HPDE6-E6E7 (cell line): ENCODE results near the gene WDR1.
A peak's percentile ranks its signal among the peaks of the same experiment; 100 is the strongest.

Source experiments
- DNase-seq: peaks from one replicate; pipeline ENCODE4 v3.0.0; 2011; ENCODE audit warnings: missing footprints; ENCODE audit errors: extremely low spot score

The WDR1 gene

GRCh38 chr4:10116569-10117358, at the start of gene WDR1:
TSS of gene WDR1 (minus strand) at chr4:10116799. CDS start at chr4:10116666, 133 bp downstream.
- DNase-seq, result peak; percentile 85

- DNase-seq, result peak; percentile 27
Measured at GRCh38 chr4:10164877-10165283, 48.3 kb upstream of the WDR1 start.

- DNase-seq, result no peak
Measured at GRCh38 chr4:10163296-10163695, 46.7 kb upstream of the WDR1 start.

GRCh38 chr4:10162341-10163000, 45.9 kb upstream of the WDR1 start:
- DNase-seq, result no peak

GRCh38 chr4:10161840-10162239, 45.2 kb upstream of the WDR1 start:
- no peak for DNase-seq

GRCh38 chr4:10161146-10161545, 44.5 kb upstream of the WDR1 start:
- DNase-seq, result no peak

- no peak for DNase-seq
Measured at GRCh38 chr4:10160281-10160856, 43.8 kb upstream of the WDR1 start.

- DNase-seq, result no peak
Measured at GRCh38 chr4:10159671-10160070, 43.1 kb upstream of the WDR1 start.

GRCh38 chr4:10158333-10158942, 41.8 kb upstream of the WDR1 start:
- DNase-seq, result no peak

- peak; percentile 67 for DNase-seq
Measured at GRCh38 chr4:10157478-10158332, 41.1 kb upstream of the WDR1 start.

GRCh38 chr4:10154241-10154640, 37.6 kb upstream of the WDR1 start:
- DNase-seq, result no peak

- no peak for DNase-seq
Measured at GRCh38 chr4:10153161-10153560, 36.6 kb upstream of the WDR1 start.

GRCh38 chr4:10151182-10151581, 34.6 kb upstream of the WDR1 start:
- no peak for DNase-seq

- no peak for DNase-seq
Measured at GRCh38 chr4:10144966-10145365, 28.4 kb upstream of the WDR1 start.

GRCh38 chr4:10144479-10144878, 27.9 kb upstream of the WDR1 start:
- no peak for DNase-seq

GRCh38 chr4:10143171-10143570, 26.6 kb upstream of the WDR1 start:
- no peak for DNase-seq

- no peak for DNase-seq
Measured at GRCh38 chr4:10140866-10141759, 24.5 kb upstream of the WDR1 start.

GRCh38 chr4:10139518-10139917, 22.9 kb upstream of the WDR1 start:
- no peak for DNase-seq

GRCh38 chr4:10135260-10135659, 18.7 kb upstream of the WDR1 start:
- no peak for DNase-seq

GRCh38 chr4:10134141-10134540, 17.5 kb upstream of the WDR1 start:
- no peak for DNase-seq

- no peak for DNase-seq
Measured at GRCh38 chr4:10131202-10131601, 14.6 kb upstream of the WDR1 start.
